ENCODE measurements around the gene PJA1.

Gene PJA1

GRCh38 chrX:69165087-69165651, at the start of gene PJA1:
TSS of gene PJA1 (minus strand) at chrX:69165453. CDS start at chrX:69163073, 2,380 bp downstream.
- DNase-seq = peak; percentile 0

- no peak for DNase-seq
Observed at GRCh38 chrX:69214463-69214862, 49.2 kb upstream of the PJA1 start.

- DNase-seq = no peak
Observed at GRCh38 chrX:69211701-69212100, 46.4 kb upstream of the PJA1 start.

GRCh38 chrX:69210581-69210980, 45.3 kb upstream of the PJA1 start:
- no peak for DNase-seq

GRCh38 chrX:69207216-69207615, 42.0 kb upstream of the PJA1 start:
- no peak for DNase-seq

GRCh38 chrX:69203638-69204037, 38.4 kb upstream of the PJA1 start:
- DNase-seq = no peak

- no peak for DNase-seq
Observed at GRCh38 chrX:69197690-69198089, 32.4 kb upstream of the PJA1 start.

- no peak for DNase-seq
Observed at GRCh38 chrX:69196666-69197065, 31.4 kb upstream of the PJA1 start.

GRCh38 chrX:69195810-69196209, 30.6 kb upstream of the PJA1 start:
- no peak for DNase-seq

- no peak for DNase-seq
Observed at GRCh38 chrX:69195192-69195591, 29.9 kb upstream of the PJA1 start.

GRCh38 chrX:69192603-69193002, 27.4 kb upstream of the PJA1 start:
- DNase-seq = no peak

GRCh38 chrX:69189576-69190371, 24.5 kb upstream of the PJA1 start:
- no peak for DNase-seq

- no peak for DNase-seq
Observed at GRCh38 chrX:69186651-69187050, 21.4 kb upstream of the PJA1 start.

- DNase-seq = no peak
Observed at GRCh38 chrX:69185886-69186285, 20.6 kb upstream of the PJA1 start.

- DNase-seq = no peak
Observed at GRCh38 chrX:69185141-69185540, 19.9 kb upstream of the PJA1 start.

- no peak for DNase-seq
Observed at GRCh38 chrX:69182818-69183380, 17.6 kb upstream of the PJA1 start.

- no peak for DNase-seq
Observed at GRCh38 chrX:69179380-69179911, 14.2 kb upstream of the PJA1 start.

- no peak for DNase-seq
Observed at GRCh38 chrX:69178592-69178991, 13.3 kb upstream of the PJA1 start.

GRCh38 chrX:69177511-69178162, 12.4 kb upstream of the PJA1 start:
- no peak for DNase-seq

GRCh38 chrX:69176053-69176452, 10.8 kb upstream of the PJA1 start:
- DNase-seq = no peak

GRCh38 chrX:69173906-69174305, 8.7 kb upstream of the PJA1 start:
- DNase-seq = no peak

GRCh38 chrX:69172937-69173336, 7.7 kb upstream of the PJA1 start:
- no peak for DNase-seq

- DNase-seq = no peak
Observed at GRCh38 chrX:69170319-69170718, 5.1 kb upstream of the PJA1 start.
